HG03039 (cell line): ENCODE measurements around the gene PGGHG.

ENCODE experiments used
- ATAC-seq: cut with Tn5 transposase; IDR thresholded peaks from one replicate; pipeline ENCODE4 v1.9.1; 2021; ENCODE audit warnings: mild to moderate bottlenecking, moderate library complexity; ENCODE audit not compliant: unreplicated experiment

Gene PGGHG

GRCh38 chr11:268716-269145 lies 20.2 kb upstream of the PGGHG start:
- peak; percentile 42 for ATAC-seq

- peak; percentile 54 for ATAC-seq
These were observed 19.6 kb upstream of the PGGHG start for GRCh38 chr11:269146-269890.

GRCh38 chr11:270451-271318 lies 18.2 kb upstream of the PGGHG start:
- no peak for ATAC-seq

- no peak for ATAC-seq
These were observed 17.6 kb upstream of the PGGHG start for GRCh38 chr11:271319-271715.

- ATAC-seq: no peak
These were observed 16.6 kb upstream of the PGGHG start for GRCh38 chr11:272195-272930.

- no peak for ATAC-seq
These were observed 16.1 kb upstream of the PGGHG start for GRCh38 chr11:272931-273198.

GRCh38 chr11:276219-276618 lies 12.7 kb upstream of the PGGHG start:
- no peak for ATAC-seq

GRCh38 chr11:278001-278951 lies 10.7 kb upstream of the PGGHG start, which contains the start of gene NLRP6:
Gene NLRP6 (plus strand): TSS chr11:278407. CDS start chr11:278570, 163 bp downstream.
- ATAC-seq: no peak

- no peak for ATAC-seq
These were observed 9.6 kb upstream of the PGGHG start for GRCh38 chr11:279040-279965.

- no peak for ATAC-seq
These were observed 8.8 kb upstream of the PGGHG start for GRCh38 chr11:279966-280705.

GRCh38 chr11:280706-281485 lies 8.0 kb upstream of the PGGHG start:
- ATAC-seq: no peak

GRCh38 chr11:281486-282161 lies 7.3 kb upstream of the PGGHG start:
- ATAC-seq: no peak

- ATAC-seq: no peak
These were observed 6.8 kb upstream of the PGGHG start for GRCh38 chr11:282171-282570.

GRCh38 chr11:282630-283360 lies 6.1 kb upstream of the PGGHG start:
- no peak for ATAC-seq

- no peak for ATAC-seq
These were observed 5.4 kb upstream of the PGGHG start for GRCh38 chr11:283405-284104.
